HCT116 (cell line): ENCODE measurements around the gene DOCK2.

ENCODE experiments used
- CTCF ChIP-seq, 3 experiments: fragments of 200-600 bp in 1 of 3; sonication (generic) in 1 of 3; IDR thresholded peaks in 2 of 3; conservative IDR thresholded peaks in 1 of 3; 2 replicates each; pipeline ENCODE4 v1.5.1; 2012 to 2017; ENCODE audit warnings: low read depth in 2 of 3, low read length in 2 of 3, antibody characterized with exemption in 1 of 3, borderline replicate concordance in 1 of 3, control low read depth in 1 of 3, mild to moderate bottlenecking in 1 of 3, mixed read lengths in 1 of 3, mixed run types in 1 of 3, moderate library complexity in 1 of 3; ENCODE audit not compliant: insufficient read depth in 1 of 3
- EZH2 ChIP-seq: fragments of 200-600 bp; sonication (generic); IDR thresholded peaks from 2 replicates; pipeline ENCODE4 v1.6.1; 2017; ENCODE audit warnings: antibody characterized with exemption, mixed run types
- MAX ChIP-seq: IDR thresholded peaks from 2 replicates; pipeline ENCODE4 v1.6.1; 2012
- POLR2A ChIP-seq: IDR thresholded peaks from 2 replicates; pipeline ENCODE4 v1.7.0; 2011; ENCODE audit warnings: borderline replicate concordance; ENCODE audit not compliant: insufficient read depth, insufficient read length; ENCODE audit errors: extremely low read depth
- REST ChIP-seq: IDR thresholded peaks from 2 replicates; pipeline ENCODE4 v1.6.1; 2012; ENCODE audit warnings: low read depth
- SP1 ChIP-seq: IDR thresholded peaks from 2 replicates; pipeline ENCODE4 v1.6.1; 2012; ENCODE audit warnings: low read depth
- SRF ChIP-seq: IDR thresholded peaks from 2 replicates; pipeline ENCODE4 v1.6.1; 2012; ENCODE audit warnings: low read depth
- ZNF274 ChIP-seq: fragments of 200-500 bp; sonication (Bioruptor generic); IDR thresholded peaks from 2 replicates; pipeline ENCODE4 v1.6.1; 2014; ENCODE audit warnings: mild to moderate bottlenecking, low read depth, low read length, inconsistent platforms

DNA sequence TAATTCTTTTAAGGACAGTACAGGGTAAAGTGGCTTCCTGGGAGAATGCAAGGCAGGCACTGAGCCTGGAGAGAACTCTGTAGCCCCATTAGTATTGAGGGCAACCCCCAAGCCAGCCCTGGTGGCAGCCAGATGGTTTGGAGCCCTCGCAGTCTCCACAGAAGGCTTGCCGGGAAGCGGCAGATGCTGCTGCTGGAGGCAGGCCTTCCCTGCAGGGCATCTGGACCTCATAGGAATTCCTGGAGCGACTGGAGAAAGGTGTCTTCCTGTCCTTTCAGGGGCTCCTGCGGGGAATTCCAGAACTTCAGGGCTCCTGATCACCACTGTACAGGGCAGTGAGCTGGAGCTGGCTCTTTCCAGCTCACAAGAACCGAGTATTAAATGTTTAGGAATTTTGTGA, 175.7 kb downstream of the DOCK2 start:
- TF ChIP-seq POLR2A: no peak
- TF ChIP-seq CTCF (IDR thresholded peaks at IDR 0.05 in 2 of 3, conservative IDR thresholded peaks at IDR 0.05 in 1 of 3; ENCODE audit: borderline replicate concordance in 1 of 3, insufficient read depth in 1 of 3, low read depth in 2 of 3, low read length in 2 of 3): no peak
- no peak for TF ChIP-seq MAX
- no peak for TF ChIP-seq SP1
- TF ChIP-seq REST: no peak
- no peak for TF ChIP-seq EZH2
- TF ChIP-seq SRF: no peak
- TF ChIP-seq ZNF274: no peak
